VCaP (cell line): ENCODE data around the gene RAB10.

Experiments
- H3K27ac ChIP-seq: fragments of 450-650 bp; 2 replicates; pipeline ENCODE4 v1.5.1; 2017
- CTCF ChIP-seq: fragments of 450-650 bp; conservative IDR thresholded peaks from 2 replicates; pipeline ENCODE4 v1.5.1; 2017; ENCODE audit warnings: mild to moderate bottlenecking, moderate library complexity

Gene RAB10

GRCh38 chr2:26033818-26034636 lies at the start of gene RAB10:
RAB10 (plus strand) TSS chr2:26034084; CDS start chr2:26034609, 525 bp downstream.
- TF ChIP-seq CTCF: no peak

GRCh38 chr2:25988134-25988533 lies 45.8 kb upstream of the RAB10 start:
- TF ChIP-seq CTCF: no peak
- H3K27ac ChIP-seq: no peak overlapping the region

More at GRCh38 chr2:26033818-26034636, at the start of gene RAB10:
- H3K27ac ChIP-seq: peak within 1 kb of the TSS; percentile 95

- TF ChIP-seq CTCF: no peak
- no peak overlapping the region for H3K27ac ChIP-seq
These were observed 44.7 kb upstream of the RAB10 start for GRCh38 chr2:25989154-25989553.

GRCh38 chr2:25991965-25992364 lies 41.9 kb upstream of the RAB10 start:
- no peak for TF ChIP-seq CTCF
- H3K27ac ChIP-seq: no peak overlapping the region

GRCh38 chr2:25992556-25992955 lies 41.3 kb upstream of the RAB10 start:
- no peak for TF ChIP-seq CTCF

GRCh38 chr2:25993049-25993448 lies 40.8 kb upstream of the RAB10 start:
- H3K27ac ChIP-seq: no peak overlapping the region
- TF ChIP-seq CTCF: no peak

More at GRCh38 chr2:25992556-25992955, 41.3 kb upstream of the RAB10 start:
- H3K27ac ChIP-seq: no peak overlapping the region

GRCh38 chr2:25994509-25994908 lies 39.4 kb upstream of the RAB10 start:
- no peak for TF ChIP-seq CTCF
- no peak overlapping the region for H3K27ac ChIP-seq
